ENCODE measurements around the gene MT4.

DNA sequence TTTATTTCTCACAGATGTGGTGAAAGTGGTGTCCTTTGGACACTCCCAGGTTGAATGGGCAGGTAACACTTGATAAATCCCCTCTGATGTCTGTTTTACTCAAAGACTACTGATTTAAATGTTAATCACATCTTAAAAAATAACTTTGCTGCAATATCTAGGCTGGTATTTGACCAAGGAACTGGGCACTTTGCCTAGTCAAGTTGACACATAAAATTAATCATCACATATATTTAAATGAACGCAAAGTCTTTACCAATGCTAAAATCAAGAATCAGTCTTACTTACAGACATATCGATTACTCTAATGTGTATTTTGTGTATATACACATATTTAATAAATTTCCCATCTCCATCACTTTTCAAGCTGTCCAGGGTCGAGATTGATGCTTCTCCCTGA, 50.5 kb downstream of the MT4 start:
- TF ChIP-seq, protein P1, sequence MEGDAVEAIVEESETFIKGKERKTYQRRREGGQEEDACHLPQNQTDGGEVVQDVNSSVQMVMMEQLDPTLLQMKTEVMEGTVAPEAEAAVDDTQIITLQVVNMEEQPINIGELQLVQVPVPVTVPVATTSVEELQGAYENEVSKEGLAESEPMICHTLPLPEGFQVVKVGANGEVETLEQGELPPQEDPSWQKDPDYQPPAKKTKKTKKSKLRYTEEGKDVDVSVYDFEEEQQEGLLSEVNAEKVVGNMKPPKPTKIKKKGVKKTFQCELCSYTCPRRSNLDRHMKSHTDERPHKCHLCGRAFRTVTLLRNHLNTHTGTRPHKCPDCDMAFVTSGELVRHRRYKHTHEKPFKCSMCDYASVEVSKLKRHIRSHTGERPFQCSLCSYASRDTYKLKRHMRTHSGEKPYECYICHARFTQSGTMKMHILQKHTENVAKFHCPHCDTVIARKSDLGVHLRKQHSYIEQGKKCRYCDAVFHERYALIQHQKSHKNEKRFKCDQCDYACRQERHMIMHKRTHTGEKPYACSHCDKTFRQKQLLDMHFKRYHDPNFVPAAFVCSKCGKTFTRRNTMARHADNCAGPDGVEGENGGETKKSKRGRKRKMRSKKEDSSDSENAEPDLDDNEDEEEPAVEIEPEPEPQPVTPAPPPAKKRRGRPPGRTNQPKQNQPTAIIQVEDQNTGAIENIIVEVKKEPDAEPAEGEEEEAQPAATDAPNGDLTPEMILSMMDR (IDR thresholded peaks at IDR 0.05; ENCODE audit: insufficient read depth, low read length, poor library complexity, severe bottlenecking): no peak
- no peak for TF ChIP-seq EZH2phosphoT487 (conservative IDR thresholded peaks at IDR 0.05; ENCODE audit: low read length)
